HG03378 (cell line): ENCODE measurements around the gene FBXO11.
"Not testable (repeated sequence)": the region's sequence is repeated elsewhere in the genome, so short reads cannot be mapped to it uniquely, and the experiment has no call there.

Source experiments
- ATAC-seq: cut with Tn5 transposase; IDR thresholded peaks from one replicate; pipeline ENCODE4 v1.9.1; 2021; ENCODE audit warnings: mild to moderate bottlenecking, moderate library complexity; ENCODE audit not compliant: unreplicated experiment

The FBXO11 gene

DNA sequence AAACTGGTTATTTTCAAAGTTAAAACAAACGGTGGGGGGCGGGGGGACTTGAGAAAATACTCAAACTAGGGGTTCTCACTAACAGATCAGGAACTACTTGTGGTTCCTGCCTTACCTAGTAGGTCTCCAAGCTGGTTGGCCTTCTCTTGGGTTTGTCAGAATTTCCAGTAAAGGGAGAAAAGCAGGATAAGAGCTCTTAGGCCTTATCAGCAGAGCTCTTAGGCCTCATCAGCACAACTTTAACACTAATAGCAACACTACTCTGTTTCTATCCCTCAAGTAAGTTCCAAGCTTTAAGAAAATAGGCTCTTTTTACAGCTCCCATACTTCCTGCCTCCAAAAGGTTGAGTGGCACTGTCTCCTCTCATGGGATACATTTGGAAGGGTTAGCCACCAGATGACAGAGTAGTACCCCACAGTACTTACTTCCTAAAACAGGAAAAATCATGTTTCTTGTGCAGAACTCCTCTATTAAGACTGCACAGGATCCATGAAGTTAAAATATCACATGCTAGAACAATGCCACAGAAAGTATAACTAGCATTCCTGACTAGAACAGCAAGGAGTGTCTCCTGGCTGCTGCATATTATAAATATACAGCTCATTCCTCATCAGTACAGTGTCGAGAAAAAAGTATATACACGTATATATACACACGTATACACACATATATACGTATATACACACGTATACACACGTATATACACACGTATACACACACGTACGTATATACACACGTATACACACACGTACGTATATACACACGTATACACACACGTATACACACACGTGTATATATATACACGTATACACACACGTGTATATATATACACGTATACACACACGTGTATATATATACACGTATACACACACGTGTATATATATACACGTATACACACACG, 6.1 kb downstream of the FBXO11 start:
- no peak for ATAC-seq

DNA sequence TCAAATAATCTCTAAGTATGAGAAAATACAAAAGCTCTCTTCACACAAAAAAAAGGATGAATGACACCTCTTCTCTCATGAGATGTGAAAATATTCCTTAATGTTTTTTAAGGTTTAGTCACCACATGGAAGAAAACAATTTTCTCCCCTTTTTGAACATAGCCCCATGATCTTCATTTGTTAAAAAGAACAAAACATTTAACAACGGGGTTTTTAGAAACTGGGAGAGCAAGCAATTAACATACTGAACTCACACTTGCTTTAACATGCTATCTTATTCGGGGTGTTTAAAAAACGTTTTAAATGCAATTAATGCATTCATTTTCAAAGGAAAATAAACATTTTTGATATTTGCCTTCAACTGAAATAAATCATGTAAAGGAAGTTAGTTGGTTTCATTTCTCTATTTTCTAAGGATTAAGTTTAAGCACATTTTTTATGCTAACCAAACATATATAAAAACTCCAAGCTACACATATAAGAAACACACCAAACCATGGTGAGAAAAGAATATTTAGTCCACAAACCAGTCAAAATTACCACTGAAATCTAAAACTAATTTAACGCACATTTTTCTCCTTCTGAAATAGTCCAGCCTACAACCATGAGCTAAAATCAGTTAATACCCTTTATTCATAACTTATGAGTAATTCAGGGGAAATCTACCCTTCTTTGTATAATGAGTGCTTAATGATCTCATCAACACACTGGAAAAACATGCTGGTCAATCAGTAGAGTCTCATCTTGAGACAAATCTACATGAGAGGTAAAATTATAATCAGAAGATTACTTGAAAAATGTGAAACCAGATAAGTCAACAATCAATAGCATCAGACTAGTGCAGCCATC, 8.2 kb downstream of the FBXO11 start:
- ATAC-seq, result peak; percentile 75

DNA sequence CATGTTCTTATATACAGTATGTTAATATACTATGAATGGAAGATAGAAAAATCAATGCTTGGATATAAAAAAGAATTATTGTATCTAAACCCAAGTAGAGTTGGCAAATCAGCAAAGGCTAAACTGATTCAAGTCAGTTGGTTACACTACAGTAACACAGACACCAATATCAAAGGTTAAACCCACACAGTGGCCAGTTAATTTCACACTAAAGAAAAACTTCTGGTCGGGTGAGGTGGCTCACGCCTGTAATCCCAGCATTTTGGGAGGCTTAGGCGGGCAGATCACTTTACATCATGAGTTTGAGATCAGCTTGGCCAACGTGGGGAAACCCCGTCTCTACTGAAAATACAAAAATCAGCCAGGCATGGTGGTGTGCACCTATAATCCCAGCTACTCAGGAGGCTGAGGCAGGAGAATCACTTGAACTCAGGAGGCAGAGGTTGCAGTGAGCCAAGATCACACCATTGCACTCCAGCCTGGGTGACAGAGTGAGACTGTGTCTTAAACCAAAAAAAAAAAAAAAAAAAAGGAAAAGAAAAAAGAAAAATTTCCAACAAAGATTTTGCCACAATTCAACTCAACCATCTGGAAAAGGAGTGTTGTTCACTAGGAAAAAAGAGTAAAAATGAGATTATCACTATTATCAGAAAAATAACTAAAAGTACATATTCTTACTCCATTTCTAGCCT, 9.0 kb downstream of the FBXO11 start:
- ATAC-seq, result not testable (repeated sequence)

DNA sequence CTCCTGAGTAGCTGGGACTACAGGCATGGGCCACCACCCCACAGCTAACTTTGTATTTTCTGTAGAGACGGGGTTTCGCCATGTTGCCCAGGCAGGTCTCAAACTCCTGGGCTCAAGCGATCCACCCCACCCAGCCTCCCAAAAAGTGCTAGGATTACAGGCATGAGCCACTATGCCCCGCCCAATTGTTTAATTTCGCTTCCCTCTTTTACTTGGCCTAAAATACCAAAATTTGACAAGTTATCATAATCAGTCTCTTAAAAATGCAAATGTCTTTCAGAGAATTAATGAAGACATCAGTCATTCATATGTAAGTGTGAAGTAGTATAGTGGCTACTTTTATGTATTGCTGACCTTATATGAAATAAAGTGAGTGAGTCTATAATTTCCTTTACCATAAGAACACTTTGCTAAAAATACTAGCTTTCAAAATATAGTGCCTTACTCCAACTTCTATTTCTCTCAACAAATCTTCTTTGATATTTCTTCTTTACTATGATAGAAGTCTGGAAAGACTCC, 9.8 kb downstream of the FBXO11 start:
- ATAC-seq, result no peak

DNA sequence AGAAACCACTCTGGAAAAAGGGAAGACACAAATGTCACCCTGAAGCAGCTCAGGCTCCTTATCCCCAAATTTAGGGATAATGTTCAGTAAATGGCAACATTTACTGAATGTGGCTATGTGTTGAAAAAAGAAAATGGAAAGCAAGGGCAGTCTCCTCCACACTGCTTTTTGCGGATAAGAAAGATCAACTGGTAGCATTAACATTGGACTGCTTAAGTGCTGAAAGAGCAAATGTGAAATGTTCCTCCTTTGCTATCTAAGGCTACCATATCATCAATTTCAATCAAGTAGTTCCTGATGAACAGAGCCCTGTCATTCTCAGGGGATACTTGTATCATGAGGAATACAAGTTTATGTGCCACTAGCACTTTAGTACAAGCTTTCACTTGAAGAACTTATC, 12.5 kb downstream of the FBXO11 start:
- no peak for ATAC-seq

DNA sequence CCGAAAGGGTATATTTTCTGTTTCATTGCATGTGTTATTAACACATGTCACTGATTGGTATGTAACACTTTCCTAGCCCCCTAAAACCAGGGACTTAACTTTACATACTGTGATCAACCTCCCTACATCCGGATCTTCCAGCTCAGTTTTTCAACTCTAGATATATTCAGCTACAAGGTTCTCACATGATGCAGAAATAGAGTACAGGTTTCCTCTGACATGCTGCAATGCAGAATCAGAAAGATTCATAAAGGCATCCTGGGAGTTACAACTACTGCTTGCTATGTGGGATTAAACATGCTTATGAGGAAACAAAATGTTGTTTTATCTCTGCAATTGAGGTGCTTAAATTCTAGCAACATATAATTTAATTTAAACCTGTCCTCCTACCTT, 14.0 kb downstream of the FBXO11 start:
- no peak for ATAC-seq

DNA sequence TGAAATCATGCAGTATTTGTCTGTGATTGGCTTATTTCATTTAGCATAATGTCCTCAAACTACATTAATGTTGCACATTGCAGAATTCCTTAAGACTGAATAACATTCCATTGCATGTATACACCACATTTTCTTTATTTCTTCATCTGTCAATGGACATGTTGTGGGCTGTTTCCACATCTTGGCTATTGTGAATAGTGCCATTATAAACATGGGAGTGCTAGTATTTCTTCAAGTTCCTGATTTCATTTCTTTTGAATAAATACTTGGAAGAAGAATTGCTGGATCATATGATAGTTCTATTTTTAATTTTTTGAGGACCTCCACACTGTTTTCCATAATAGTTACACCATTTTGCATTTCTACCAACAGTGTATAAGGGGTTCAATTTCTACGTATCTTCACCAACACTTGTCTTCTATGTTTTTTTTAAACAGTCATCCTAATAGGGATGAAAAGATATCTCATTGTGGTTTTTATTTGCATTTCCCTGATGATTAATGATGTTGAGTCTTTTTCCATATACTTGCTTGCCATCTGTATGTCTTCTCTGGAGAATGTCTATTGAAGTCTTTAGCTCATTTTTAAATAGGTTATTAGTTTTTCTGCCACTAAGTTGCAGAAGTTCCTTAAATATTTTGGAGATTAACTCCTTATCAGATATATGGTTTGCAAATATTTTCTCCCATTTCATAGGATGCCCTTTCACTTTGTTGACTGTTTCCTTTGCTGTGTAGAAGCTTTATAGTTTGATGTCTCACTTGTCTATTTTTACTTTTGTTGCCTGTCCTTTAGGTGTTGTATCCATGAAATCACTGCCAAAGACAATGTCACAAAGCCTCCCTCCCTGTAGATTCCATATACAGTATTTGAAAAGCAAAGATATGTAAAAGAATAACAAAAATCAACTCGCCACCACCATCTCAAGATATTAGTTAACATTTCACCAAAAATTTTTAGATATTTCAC, 14.6 kb downstream of the FBXO11 start:
- no peak for ATAC-seq

DNA sequence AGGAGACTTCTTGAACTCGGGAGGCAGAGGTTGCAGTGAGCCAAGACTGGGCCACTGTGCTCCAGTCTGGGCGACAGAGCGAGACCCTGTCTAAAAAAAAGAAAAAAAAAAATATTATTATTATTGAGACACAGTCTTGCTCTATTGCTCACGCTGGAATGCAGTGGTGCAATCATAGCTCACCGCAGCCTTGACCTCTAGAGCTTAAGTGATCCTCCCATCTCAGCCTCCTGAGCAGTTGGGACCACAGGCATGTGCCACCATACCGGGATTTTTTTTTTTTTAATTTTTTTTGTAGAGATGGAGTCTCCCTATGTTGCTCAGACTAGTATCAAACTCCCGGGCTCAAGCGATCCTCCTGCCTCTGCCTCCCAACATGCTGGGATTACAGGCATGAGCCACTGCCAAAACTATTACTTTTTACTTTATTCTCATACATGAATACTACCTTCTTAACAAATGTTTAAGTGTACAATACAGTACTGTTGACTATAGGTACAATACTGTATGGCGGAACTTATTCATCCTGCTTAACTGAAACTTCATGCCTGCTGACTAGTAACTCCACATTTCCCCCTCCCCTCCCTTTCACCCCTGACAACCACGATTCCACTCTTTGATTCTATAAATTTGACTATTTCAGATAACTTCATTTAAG, 15.5 kb downstream of the FBXO11 start:
- ATAC-seq, result no peak

DNA sequence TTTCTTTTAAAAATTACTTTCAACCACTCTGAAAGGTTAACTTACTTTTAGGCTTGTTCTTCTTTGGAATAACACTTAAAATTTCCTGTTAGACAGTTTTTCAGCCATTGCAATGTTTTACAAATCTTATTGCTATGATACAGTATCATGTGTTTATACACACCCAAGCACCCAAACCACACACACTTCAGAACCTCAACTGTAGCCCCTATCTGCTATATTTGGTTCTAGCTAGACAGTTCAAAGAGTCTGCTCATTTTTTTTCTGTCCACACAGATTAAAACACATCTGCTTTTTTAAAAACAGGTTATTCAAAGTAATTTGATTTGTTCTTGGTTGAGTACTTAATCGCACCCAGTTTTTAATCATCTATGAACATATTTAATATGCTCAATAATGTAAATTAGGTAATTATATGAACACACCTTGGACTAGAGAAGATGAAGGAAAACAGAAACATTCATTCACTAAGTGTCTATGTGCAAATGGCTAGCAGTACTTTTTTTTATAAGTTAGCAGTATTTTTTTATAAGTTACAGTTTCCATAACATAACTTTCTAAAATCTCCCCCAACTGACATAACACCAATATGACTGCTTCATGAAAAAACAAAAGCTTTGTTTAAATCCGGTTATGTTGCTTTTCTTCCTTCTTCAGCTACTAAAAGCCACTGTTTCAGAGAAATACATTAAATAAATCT, 17.6 kb downstream of the FBXO11 start:
- no peak for ATAC-seq

DNA sequence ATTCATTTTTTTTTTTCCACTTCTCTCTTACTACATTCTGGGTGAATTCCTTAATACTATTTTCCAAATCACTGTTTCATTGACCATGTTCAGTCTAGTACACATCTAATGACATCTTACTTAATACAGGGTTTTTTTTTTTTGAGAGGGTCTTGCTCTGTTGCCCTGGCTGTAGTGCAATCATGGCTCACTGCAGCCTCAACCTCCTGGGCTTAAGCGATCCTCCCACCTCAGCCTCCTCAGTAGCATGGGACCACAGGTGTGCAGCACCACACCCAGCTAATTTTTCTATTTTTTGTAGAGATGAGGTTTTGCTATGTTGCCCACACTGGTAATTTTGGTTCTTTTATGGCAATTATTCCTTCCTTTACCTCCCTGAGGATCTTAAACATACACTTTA, 29.4 kb downstream of the FBXO11 start:
- ATAC-seq, result no peak

DNA sequence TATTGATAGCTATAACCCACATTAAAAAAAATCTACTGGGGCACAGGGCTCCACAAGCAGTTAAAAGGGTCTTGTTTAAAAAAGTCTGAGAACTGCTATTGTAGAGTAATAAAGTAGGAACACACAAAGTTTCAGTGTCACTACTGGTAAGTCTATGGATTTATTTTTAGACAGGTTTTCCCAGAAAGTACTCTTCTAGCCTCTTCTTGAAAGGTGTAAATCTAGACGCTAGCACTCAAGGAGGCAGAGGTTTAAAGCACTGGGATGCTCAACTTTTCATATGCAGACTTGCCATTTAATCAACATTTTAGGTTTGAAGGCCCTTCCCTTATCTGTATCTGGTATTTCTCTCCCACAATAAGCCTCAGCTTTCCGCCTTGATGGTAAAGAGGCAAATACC, 33.4 kb downstream of the FBXO11 start:
- no peak for ATAC-seq

DNA sequence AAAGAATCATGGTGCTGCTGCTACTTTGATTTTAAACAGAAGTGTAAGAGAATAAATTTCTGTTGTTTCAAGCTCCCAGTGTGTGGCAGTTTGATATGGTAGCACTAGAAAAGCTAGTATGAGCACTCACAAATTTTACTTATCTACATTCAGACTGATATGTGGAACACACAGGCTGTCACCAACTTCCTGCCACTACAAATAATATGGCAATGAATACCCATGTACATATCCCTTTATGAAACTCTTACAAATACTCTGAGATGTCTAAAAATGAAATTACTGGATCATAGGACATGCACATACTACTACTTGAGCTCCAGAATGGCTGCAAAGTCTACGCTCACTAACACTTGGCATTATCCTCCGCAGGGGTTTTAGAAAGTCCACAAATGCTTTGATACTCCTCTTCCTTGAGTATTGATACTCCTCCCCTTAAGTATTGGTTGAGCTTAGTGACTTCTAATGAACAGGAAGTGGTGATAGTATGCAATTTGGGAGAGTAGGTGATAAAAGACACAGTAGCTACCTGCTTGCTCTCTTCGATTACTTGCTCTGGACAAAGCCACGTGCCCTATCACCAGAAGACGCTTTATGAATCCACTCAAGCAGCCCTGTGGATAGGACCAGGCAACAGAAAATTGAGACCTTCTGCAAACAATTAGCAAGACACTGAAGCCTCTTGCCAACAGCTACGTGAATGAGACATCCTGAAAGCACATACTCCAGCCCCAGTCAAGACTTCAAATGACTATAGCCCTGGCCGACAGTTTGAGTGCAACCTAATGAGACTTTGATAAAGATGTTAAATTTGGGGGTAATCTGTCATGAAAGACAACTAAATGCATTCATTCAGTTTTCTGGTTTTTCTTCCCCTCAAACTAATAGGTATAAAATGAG, 35.4 kb downstream of the FBXO11 start:
- ATAC-seq, result no peak

DNA sequence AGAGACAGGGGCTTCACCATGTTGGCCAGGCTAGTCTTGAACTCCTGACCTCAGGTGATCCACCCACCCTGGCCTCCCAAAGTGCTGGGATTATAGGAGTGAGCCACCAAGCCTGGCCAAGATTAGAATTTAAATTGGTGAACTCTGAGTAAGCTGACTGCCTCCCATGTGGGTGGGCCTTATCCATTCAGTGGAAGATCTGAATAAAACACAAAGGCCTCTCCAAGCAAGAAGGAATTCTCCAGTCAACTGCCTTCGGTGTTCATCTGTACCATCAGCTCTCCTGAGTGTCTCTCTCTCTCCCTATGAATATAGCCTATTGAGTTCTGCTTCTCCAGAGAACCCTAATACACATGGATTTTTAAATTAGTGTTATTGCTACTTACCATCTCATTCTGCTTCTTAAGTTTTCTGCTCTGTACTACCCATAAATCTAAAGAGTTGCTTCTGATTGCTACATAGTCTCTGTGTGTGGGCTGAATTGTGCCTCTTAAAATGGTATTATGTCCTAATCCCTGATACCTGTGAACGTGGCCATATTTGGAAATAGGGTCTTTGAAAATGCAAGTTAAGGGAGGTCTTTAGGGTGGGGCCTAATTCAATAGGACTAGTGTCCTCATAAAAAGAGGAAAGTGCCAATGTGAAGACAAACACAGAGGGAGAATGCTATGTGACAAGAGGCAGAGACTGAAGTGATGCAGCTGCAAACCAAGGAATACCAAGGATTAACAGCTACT, 36.3 kb downstream of the FBXO11 start:
- no peak for ATAC-seq

DNA sequence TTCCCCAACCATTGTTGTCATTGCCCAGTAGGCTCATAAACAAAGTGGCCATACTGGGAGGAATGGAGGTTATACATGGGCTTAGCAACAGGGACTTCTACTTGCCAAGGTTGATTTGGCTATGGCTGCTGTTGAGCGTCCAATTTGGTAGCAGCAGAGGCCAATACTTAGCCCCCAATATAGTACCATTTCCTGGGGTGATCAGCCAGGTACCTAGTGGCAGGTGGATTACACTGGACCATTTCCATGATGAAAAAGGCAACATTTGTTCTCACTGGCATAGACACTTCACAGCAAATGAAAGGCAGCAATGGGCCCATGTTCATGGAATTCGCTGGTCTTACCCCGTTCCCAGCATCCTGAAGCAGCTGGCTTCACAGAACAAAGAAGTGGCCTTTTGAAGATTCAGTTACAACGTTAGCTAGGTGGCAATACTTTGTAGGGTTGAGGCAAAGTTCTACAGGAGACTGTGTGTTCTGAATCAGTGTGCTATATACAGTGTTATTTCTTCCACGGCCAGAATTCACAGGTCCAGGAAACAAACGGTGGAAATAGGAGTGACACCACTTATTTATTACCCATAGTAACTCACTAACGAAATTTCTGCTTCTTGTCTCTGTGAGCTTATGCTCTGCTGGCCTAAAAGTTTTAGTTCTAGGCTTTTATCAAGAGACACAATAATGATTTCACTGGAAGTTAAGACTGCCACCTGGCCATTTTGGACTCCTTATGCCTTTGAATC, 37.5 kb downstream of the FBXO11 start:
- ATAC-seq, result no peak

DNA sequence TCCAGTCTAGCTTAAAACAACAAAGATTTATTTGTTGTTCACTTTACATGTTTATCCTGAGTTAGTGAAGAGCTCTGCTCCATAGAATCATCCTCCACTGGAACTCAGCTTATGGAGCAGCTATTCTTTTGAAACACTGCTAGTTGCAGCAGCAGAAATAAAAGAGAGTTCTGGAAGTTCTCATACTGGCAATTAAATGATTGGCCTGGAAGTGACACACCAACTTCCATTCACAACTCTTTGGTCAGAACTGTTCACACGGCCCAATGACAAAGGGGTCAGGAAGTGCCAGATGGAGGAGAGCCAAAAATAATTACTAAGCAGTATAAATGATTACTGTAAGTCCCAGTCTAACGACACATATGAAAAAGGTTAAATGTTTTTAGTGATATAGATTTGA, 39.1 kb downstream of the FBXO11 start:
- ATAC-seq, result no peak

DNA sequence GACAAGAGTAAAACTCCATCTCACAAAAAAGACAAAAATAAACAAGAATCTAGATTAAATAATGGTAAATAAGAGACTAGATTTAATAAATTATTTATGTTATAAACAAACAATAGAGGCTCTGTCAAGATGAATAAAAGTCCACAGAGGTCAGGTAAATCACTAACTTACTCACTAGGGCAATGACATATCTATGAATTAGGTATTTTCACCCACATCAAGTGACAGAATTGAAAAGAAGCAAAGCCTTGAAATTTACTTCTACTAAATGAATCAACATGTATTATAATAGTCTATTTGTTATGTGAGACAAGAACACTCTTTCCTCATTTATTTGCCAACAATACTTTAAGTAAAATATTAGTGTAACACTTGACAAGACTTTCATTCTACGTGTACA, 41.7 kb downstream of the FBXO11 start:
- ATAC-seq, result no peak

DNA sequence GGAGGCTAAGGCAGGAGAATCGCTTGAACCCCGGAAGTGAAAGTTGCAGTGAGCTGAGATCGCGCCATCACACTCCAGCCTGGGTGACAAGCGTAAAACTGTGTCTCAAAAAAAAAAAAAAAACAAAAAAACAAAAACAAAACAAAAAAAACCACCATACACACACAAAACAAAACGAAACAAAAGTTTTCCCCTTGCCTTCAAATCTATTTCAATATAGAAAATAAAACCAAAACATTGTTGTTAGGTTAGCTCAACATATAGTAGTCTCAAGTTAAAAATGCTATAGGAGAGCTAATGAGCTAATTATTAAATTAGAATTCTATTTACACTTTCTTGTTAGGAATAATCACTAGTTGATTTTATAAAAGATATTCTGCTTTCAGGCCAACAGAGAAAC, 43.3 kb downstream of the FBXO11 start:
- no peak for ATAC-seq
